DMS 273 treated with DMSO at 0.1 percent for 48 hours (cell line): ENCODE measurements around the gene IFITM10.

Source experiments
- DNase-seq: peaks from one replicate; lab custom pipeline; 2025; lab: John Stamatoyannopoulos, UW

The IFITM10 gene

DNA sequence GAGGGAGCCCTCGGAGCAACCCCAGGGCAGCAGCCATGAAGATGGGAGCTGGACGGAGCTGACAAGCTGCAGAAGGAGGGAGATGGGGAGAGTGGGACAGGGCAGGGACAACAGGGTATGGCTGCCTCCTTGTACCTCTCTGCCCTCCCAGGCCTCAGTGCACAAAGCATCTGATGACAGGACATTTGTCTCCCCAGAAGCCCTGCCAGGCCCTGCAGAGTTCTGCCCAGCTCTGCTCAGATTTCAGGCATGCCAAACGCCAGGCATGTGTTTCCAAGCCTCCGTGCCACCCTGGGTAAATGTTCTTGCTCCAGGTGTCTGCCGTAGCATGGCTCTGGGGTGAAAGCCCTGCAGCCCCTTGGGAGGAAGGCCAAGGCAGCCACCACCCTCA lies 1.1 kb upstream of the IFITM10 start:
- DNase-seq, result no peak

DNA sequence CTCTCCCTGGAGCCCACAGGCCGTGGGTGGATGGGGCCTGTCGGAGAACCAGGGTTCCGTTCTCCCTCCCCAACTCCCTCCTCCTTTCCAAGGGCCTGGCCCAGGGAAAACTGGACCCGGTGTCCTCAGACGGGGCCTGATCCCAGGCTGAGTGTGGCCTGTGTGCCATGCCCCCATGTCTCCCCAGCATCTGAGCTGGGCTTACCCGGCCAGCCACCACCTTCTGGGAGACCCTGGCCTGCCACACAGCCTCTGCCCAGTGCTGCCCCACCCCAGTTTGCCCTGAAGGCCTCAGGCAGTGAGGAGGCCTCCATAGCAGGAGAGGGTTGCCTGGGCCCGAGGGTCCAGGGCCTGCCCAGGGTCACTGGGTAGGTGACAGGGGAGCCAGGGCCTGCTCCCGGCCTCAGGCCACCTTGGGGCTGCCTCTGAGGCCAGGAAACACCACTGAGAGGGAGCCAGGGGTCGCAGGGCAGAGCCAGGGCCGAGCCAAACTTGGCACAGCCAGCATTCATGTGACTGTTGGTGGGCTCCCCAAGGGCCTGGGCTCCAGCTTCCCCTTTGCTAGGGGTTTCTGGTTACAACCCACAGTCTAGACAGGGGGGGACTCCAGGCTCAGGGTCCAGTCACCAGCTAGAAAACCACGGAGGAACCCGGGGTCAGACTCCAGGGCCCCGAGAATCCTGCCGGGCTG lies 590 bp upstream of the IFITM10 start:
- DNase-seq, result no peak

DNA sequence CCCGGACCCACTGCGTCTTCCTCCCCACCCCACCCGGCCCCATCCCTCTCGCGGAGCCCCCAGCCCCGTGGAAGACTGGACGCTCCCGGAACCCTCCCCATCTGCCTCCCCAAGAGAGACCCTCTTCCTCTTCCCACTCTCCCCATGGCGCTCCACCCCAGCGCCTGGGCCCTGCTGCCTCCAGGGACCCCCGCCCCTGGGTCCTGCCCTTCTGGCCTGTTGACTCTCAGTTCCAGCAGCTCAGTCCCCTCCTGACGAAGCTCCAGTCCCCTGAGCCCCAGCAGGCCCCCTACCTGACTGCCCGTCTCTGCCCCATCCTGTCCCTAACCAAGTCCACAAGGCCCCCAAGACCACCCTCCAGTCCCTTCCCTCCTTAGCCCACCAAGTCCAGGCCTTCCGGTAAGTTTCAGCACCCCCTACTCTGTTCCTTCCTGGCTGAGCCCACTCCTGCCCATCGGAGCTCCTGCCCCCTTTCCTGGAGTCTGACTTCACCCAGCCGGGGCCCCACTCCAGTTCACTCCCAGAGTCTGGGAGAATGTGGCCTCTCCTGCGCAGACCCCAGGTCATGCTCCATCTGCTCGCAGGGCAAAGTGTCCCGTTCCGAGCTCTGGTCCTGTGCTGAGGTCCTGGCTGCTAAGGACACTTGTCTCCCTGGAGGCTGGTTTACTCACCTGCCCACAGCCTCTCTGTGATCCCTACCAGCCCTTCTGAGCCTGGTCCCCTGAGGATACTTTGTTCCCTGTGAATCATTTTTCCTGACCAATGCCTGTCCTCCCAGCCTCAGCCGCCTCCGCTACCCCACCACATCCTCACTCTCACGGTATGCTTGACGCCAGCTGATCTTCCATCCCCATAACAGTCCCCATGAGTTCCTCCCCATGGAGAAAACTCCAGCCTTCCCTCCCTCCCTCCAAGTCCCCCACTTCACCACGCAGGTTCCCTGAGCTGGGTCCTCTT lies 722 bp downstream of the IFITM10 start:
- DNase-seq, result no peak

DNA sequence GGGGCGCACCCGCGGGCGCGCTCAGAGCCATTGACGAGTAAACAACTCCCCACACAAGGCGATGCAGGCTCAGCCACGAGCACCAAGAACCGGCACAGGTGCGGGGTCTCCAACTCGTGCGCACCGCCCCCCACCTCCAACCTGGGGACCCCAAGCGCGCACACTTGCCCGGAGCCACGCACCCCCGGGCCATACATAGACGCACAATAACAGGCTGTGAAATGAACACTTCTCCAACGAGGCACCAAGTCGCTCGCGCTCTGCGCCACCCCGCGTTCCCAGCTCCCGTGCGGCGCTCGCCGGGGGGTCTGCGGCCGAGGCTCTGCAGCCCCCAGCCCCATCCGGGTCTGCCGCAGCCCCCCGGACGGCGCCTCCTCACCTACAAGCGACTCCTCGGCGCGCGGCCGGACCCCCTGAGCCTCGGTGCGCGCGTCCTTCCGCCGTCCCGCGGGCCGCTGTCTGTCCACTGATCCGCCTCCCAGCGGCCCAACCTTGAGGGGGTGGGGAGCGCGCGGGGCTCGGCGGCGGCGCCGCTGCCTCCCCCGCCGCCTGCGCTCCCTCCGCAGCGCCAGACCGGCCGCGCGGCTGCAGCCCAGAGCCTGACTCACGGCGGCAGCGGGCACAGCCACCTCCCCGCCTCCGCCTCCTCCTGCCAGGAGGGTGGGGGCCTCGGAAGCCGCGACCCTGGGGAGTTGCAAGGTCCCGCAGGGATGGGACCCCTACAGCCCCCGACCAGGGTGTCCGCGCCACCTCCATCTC lies 1.6 kb downstream of the IFITM10 start:
- no peak for DNase-seq

DNA sequence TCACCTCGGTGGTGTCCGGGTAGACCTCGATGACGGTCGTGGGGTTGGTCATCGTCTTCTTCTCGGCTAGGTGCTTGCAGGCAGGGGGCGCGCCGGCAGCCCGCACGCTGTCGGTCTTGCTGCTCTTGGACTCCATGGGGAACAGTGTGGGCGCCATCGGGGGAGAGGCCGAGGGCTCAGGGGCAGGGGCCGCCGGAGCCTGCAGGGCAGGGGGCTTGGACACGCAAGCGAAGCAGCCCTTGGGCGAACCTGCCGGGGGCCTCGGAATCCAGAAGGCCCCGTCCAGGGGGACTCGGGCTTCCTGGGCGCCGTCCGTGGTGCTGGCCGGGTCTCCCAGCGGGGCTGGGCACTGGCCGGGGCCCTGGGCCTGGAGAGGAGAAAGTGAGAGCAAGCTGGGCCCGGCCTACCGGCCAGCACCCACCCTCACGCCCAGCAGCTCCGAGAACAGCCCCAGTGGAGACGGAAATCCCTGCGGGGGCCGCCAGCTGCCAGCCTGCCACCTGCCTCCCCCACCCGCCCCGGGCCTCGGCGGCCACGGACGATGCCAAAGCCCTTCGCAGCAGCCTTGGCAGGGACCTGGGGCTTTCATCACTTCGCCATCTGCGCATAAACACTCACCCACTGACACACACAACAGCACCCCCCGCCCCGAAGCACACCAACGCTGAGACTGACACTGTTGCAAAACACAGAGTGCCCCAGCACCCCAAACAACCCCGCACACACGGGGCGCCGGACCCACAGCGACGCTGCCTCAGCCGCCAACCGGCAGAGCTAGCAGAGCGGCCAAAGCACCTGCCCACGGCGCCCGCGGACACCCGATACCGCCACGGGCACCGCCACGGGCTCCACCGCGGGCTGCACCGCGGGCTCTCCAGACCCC lies 2.4 kb downstream of the IFITM10 start:
- no peak for DNase-seq

DNA sequence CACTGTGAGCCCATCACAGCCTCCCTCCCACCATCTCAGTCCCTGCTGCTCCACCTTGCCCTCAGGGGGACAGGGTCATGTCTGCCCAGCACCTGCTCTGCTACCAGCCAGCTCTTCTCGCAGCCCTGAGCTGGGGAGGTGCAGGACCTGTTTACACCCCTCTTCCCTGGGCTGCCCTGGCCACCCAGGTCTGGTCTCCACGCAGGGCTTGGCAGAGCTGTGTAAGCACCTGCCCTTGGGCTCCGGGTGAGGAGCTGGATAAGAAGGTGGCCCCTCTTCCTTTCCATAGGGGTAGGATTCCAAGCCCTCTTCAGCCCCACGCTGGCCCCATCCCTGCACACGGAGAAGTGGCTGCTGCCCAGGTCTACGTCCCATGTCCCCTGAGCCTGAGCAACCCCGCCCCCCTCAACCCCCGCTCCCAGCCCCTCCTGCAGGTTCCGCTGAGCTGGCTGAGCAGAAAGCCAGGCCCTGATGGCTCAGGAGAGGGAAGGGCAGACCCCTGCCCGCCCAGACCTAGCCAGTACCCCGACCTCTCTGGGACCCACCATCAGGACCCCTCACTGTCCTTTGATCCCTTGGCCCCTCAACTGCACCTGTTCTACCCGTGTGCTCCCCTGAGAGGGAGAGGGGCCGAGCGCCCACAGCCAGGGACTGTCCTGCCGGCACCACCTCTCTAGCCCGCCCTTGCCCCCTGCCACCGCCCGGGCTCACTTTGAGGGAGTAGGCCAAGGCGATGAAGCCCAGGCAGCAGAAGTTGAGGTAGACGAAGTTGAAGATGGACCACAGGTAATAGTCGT lies 3.2 kb downstream of the IFITM10 start:
- no peak for DNase-seq

DNA sequence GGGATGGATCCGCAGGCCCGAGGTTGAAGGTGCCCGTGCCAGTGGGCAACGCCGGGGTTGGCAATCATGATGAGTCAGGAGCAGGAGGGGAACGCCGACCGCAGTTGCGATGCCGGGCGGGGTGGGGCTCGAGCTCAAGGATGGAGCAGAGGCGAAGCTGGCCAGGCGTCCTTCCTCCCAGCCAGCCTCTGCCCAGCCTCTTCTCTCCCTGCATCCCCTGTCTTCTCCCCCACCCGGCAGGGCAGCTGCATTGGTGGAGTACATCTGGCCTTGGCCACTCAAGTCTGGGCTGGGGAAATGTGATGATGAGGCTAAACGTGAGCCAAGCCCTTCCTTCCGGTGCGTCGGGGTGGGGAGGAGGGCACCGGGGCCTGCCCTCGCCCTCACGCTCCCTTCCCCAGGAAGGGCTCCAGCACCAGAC lies 3.9 kb downstream of the IFITM10 start:
- no peak for DNase-seq

DNA sequence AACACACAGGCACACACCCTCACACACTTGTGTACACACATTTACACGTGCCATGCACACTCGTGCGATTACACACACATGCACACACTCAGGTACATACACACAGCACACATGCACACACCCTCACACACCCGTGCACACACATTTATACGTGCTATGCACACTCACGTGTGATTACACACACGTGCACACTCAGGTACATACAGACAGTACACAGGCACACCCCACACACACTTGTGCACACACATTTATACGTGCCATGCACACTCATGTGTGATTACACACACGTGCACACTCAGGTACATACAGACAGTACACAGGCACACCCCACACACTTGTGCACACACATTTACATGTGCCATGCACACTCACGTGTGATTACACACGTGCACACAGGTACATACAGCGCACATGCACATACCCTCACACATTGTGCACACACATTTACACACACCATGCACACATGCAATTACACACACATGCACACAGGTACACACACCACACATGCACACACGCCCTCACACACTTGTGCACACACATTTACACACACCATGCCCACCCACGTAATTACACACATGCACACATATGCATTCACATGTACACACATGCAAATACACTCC lies 4.6 kb downstream of the IFITM10 start:
- DNase-seq, result no peak

DNA sequence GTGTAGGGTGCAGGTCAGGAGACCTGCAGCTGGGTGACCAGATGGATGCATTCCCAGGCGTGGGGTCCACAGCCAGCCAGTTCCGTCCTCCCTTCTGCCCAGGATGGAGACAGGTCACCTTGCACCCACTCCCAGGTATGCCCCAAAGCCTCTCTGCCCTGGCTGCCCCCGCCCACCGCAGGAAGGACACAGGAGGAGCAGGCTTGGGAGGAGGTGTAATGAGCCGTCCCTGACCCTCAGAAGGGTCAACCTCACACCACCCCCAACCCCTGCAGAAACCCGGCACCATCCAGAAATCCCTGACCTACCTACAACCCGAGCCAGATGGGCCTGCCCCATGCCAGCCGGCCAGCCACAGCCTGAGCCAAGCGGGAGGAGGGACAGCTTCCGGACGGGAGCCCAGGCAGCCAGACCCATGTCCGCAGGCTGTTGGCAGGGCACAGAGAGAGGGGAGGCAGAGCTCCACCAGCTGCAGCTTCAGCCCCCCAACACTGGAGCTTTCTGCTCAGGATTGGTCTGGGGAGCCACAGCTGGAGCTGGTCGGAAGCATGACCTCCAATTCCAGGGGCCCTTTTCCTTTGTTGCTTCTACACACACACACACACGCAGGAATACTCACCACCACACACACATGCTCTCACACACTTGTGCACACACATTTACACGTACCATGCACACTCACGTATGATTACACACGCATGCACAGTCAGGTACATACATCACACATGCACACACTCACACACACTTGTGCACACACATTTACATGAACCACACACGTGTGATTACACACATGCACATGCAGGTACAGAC lies 5.3 kb downstream of the IFITM10 start:
- no peak for DNase-seq

DNA sequence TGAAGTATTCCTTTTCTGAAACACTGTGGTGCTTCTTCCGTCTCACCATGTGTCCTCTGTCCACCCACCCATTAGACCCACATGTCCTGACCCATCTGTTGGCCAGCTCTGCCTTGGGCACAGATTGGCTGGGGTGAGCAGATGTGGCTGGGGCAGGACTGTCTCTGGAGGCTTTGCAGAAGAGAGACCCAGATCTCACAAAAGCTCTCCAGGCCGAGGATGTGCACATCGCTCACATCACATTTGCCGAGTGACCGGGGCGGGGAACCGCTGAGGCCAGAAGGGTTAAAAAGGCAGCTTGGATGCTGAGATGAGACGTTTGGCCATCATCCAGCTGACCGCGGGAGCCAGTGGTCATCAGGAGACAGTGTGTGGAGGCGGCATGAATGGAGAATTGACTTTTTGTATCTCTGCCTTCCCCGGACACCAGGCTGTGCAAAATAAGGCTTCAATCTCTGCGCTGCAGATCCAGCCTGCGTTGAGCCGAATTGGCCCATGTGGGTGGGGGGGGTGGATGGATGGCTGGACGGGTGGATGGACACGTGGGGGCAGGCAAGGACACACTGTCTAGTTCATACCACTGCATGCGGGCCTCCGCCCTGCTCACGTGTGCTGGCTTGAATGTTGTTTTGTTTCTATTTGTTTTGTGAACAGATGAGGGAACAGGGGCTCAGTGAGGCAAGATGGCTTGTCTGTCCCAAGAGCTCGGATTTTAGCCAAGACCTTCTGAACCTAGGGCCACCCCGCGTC lies 6.1 kb downstream of the IFITM10 start:
- no peak for DNase-seq

DNA sequence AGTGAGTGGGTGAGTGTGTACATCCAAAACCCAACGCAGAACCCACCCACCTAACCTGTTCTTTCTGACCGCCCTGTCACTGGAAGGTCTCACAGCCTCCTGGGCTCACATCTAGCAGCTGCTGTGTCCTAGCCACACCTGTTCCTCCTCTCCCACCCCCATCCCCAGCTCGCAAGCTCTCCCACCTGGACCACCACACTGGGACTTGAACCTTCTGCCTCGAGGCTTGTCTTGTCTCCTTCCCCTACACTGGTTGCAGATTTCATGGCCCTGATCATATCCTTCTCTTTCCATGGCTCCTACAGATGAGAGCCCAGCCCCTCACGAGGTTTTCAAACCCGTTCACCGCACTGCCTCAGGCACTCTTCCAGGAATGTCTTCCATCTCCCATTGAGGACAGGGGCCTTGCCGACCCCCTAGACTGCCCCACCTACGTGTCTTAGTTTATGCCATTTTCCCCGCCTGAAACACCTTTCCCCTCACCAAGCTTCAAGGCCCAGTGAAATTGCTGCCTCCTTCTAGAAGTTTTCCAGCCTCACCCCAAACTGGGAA lies 6.7 kb downstream of the IFITM10 start:
- no peak for DNase-seq

DNA sequence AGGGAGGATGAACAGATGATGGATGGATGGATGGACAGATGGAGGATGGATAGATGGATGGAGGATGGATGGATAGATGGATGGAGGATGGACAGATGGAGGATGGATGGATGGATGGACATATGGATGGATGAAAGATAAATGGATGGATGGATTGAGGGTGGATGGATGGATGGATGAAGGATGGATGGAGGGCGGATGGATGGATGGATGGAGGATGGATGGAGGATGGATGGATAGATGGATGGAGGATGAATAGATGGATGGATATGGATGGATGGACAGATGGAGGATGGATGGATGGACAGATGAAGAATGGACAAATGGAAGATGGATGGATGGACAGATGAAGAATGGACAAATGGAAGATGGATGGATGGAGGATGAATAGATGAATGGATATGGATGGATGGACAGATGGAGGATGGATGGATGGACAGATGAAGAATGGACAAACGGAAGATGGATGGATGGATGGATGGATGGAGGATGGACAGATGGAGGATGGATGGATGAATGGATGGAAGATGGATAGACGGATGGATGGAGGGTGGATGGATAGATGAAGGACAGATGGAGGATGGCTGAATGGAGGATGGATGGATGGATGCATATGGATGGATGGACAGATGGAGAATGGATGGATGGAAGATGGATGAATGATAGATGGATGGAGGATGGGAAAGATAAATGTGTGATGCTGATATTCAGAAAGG lies 7.4 kb downstream of the IFITM10 start:
- DNase-seq, result no peak

DNA sequence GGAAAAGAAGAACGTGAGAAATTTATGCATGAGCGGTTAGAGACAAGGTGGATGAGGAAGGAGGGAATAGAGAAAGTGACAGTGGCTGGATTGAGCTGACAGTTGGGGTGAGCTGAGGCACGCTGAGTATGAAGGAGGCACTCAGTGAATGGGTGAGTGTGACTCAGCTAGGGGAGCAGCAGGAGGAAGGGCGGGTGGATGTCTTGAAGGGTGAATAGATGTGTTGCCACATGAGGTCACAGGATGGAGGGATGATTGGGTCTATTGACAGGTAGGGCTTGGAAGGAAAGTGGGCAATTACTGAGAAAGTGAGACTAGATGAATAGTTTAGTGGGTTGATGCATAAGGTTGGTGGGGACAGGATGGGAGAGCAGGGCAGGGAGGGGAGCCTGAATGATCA lies 8.0 kb downstream of the IFITM10 start:
- DNase-seq, result no peak

DNA sequence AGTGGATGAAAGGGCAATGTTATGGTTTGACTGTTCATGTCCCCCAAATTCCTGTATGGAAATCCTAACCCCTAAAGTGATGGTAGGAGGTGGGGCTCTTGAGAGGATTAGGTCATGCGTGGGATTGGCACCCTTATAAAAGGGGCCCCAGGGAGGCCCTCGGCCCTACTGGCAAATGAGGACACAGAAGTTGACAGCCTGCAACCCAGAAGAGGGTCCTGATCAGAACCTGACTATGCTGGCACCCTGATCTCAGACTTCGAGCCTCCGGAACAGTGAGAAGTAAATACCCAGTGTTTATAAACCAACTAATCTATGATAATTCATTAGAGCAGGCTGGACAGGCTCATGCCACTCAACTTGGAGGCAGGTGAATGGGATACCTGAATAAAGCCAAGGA lies 8.7 kb downstream of the IFITM10 start:
- no peak for DNase-seq

DNA sequence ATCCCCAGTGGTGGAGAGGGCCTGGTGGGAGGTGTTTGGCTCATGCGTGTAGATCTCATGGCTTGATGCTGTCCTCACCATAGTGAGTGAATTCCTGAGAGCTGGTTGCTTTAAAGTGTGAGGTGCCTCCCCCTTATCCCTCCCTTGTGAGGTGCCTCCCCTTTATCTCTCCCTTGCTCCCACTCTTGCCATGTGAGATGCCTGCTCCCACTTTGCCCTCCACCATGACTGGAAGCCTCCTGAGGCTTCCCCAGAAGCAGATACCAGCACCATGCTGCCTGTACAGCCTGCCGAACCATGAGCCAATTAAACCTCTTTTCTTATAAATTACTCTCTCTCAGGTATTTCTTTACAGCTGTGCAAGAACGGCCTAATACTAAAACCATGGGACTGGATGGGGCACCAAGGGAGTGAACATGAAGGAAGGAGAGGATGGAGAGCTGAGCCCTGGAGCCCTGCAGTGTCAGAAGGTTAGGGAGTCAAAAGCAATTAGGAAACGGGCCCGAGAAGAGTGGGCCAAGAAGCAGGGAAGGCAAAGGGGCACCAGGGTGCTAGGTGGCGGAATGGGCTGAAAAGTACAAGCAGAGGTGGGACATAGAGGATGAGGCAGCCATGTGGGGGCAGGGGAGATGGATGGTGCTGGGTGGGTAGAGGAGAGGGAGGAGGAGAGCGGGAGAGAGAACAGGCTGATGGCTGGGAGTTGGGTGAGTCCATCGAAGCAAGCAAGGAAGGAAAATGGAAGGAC lies 9.4 kb downstream of the IFITM10 start:
- no peak for DNase-seq

DNA sequence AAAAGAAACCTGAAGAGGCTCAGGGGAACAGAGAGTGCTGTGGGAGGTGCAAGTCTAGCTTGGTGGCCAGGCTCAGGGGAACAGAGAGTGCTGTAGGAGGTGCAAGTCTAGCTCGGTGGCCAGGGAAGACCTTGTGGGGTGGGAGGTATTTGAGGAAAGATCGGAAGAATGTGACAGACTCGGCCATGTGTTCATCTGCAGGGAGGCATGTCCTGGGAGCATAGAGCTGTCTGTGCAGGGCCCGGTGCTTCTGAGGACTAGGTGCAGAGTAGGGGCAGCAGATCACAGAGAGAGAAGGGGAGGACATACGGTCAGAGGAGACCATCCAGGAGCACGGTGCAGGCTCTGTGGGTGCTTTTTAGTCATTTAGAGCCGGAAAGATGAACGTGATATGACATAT lies 10.8 kb downstream of the IFITM10 start:
- no peak for DNase-seq

DNA sequence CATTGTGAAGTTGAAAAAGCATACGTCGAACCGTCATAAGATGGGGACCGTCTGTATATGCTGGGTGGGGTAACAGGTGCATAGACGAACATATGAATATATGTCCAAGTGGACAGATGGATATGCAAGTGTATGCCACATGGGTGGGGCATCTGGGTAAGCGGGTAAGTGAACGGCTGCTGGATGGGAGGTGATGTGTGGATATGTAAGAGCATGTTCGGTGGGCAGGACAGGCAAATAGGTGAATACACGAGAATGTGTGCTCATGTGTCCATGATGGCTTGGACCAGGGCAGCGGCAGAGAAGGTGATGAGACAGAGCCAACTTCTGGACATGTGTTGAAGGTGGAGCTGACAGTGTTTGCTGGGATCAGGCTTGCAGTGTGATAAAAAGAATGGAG lies 12.0 kb downstream of the IFITM10 start:
- DNase-seq, result no peak
